ENCODE measurements around the gene CD44. TPM values are rescaled to one million over a fixed set of nuclear protein-coding genes. Genes with fewer than 3 reads are reported as not detected.

The CD44 gene
- total RNA-seq: 27.7 TPM

DNA sequence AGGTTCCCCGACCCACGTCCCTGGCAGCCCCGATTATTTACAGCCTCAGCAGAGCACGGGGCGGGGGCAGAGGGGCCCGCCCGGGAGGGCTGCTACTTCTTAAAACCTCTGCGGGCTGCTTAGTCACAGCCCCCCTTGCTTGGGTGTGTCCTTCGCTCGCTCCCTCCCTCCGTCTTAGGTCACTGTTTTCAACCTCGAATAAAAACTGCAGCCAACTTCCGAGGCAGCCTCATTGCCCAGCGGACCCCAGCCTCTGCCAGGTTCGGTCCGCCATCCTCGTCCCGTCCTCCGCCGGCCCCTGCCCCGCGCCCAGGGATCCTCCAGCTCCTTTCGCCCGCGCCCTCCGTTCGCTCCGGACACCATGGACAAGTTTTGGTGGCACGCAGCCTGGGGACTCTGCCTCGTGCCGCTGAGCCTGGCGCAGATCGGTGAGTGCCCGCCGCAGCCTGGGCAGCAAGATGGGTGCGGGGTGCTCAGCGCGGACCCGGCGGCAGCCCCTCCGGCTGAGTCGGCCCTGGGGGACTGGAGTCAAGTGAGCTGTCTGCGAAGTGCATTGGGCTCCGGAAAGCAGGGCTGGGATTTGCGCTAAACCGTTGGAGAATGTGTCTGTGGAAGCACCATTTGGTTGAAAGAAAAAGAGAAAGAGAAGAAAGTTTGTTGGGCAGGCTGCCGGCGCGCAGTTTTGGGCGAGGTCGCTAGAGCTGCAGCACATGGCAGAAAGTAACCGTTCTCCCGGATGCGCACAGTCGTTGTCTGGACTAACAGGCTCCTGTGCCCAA is at the start of gene CD44:
CD44 (plus strand) TSS at position 229 of the 779 bp plus-strand sequence; CDS start at position 362, 133 bp downstream.

Other genes starting within 250 kb of the CD44 start
- gene APIP, start 222.8 kb upstream of the CD44 start, total RNA-seq: 18.5 TPM
- gene PDHX, start 222.6 kb upstream of the CD44 start, total RNA-seq: 28.6 TPM